ENCODE measurements around the gene SLC25A43. TPM values are rescaled to one million over a fixed set of nuclear protein-coding genes. Genes with fewer than 3 reads are reported as not detected.

Gene SLC25A43
- total and polyA plus RNA-seq, 2 experiments from 2014 or later = 8.7 to 8.9 TPM

GRCh38 chrX:119399772-119400101 is 601 bp downstream of the SLC25A43 start (continued):
- TF ChIP-seq, protein P1, sequence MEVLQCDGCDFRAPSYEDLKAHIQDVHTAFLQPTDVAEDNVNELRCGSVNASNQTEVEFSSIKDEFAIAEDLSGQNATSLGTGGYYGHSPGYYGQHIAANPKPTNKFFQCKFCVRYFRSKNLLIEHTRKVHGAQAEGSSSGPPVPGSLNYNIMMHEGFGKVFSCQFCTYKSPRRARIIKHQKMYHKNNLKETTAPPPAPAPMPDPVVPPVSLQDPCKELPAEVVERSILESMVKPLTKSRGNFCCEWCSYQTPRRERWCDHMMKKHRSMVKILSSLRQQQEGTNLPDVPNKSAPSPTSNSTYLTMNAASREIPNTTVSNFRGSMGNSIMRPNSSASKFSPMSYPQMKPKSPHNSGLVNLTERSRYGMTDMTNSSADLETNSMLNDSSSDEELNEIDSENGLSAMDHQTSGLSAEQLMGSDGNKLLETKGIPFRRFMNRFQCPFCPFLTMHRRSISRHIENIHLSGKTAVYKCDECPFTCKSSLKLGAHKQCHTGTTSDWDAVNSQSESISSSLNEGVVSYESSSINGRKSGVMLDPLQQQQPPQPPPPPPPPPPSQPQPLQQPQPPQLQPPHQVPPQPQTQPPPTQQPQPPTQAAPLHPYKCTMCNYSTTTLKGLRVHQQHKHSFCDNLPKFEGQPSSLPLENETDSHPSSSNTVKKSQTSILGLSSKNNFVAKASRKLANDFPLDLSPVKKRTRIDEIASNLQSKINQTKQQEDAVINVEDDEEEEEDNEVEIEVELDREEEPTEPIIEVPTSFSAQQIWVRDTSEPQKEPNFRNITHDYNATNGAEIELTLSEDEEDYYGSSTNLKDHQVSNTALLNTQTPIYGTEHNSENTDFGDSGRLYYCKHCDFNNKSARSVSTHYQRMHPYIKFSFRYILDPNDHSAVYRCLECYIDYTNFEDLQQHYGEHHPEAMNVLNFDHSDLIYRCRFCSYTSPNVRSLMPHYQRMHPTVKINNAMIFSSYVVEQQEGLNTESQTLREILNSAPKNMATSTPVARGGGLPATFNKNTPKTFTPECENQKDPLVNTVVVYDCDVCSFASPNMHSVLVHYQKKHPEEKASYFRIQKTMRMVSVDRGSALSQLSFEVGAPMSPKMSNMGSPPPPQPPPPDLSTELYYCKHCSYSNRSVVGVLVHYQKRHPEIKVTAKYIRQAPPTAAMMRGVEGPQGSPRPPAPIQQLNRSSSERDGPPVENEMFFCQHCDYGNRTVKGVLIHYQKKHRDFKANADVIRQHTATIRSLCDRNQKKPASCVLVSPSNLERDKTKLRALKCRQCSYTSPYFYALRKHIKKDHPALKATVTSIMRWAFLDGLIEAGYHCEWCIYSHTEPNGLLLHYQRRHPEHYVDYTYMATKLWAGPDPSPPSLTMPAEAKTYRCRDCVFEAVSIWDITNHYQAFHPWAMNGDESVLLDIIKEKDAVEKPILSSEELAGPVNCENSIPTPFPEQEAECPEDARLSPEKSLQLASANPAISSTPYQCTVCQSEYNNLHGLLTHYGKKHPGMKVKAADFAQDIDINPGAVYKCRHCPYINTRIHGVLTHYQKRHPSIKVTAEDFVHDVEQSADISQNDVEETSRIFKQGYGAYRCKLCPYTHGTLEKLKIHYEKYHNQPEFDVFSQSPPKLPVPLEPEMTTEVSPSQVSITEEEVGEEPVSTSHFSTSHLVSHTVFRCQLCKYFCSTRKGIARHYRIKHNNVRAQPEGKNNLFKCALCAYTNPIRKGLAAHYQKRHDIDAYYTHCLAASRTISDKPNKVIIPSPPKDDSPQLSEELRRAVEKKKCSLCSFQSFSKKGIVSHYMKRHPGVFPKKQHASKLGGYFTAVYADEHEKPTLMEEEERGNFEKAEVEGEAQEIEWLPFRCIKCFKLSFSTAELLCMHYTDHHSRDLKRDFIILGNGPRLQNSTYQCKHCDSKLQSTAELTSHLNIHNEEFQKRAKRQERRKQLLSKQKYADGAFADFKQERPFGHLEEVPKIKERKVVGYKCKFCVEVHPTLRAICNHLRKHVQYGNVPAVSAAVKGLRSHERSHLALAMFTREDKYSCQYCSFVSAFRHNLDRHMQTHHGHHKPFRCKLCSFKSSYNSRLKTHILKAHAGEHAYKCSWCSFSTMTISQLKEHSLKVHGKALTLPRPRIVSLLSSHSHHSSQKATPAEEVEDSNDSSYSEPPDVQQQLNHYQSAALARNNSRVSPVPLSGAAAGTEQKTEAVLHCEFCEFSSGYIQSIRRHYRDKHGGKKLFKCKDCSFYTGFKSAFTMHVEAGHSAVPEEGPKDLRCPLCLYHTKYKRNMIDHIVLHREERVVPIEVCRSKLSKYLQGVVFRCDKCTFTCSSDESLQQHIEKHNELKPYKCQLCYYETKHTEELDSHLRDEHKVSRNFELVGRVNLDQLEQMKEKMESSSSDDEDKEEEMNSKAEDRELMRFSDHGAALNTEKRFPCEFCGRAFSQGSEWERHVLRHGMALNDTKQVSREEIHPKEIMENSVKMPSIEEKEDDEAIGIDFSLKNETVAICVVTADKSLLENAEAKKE (CRISPR knock-in tag; IDR thresholded peaks at IDR 0.05) = no peak
- no peak for TF ChIP-seq CREB1 (CRISPR knock-in tag; IDR thresholded peaks at IDR 0.05; ENCODE audit: low read depth)

GRCh38 chrX:119401569-119401968 is 2.4 kb downstream of the SLC25A43 start:
- Histone ChIP-seq H3K4me1 (ENCODE audit: insufficient read depth) (0 out of 2 replicates have a peak, but pooled peaks cover 4% of the 10 kb centered on the region), H2AFZ (no peak overlapping the region), H3F3A (replicated peaks; ENCODE audit: low read depth) (no peaks in the 10 kb centered on the region), H3K9me2 (ENCODE audit: insufficient read depth) (no peaks in the 10 kb centered on the region), H3K4me2 (no peak overlapping the region), H3K27me3 (ENCODE audit: insufficient read depth) (peaks cover 11% of the 10 kb centered on the region; the same call in 1 of the 2 replicates), H3K27ac (ENCODE audit: low read depth) (no peak overlapping the region), H3K4me3 (no peak overlapping the region), H3K79me2 (replicated peaks; ENCODE audit: insufficient read depth) (no peaks in the 10 kb centered on the region), H4K20me1 (replicated peaks; ENCODE audit: insufficient read depth) (no peaks in the 10 kb centered on the region), H3K36me3 (ENCODE audit: insufficient read depth) (no peaks in the 10 kb centered on the region)
- Mint-ChIP-seq H3K9me3 (no peaks in the 10 kb centered on the region), H3K4me1 (no peaks in the 10 kb centered on the region; the same call in 2 of the 3 replicates), H3K4me3 (no peak overlapping the region), H3K27ac (no peak overlapping the region), H3K36me3 (ENCODE audit: low read depth) (no peaks in the 10 kb centered on the region), H3K27me3 (ENCODE audit: insufficient read depth, low read depth, poor library complexity) (peaks cover 3% of the 10 kb centered on the region)
- no peak for ATAC-seq
- no peak for DNase-seq (ENCODE audit: low spot score)
- TF ChIP-seq JUNB (IDR thresholded peaks at IDR 0.05; ENCODE audit: unreplicated experiment) (no peak), CREB1 (CRISPR knock-in tag; IDR thresholded peaks at IDR 0.05; ENCODE audit: low read depth) (no peak), EZH2phosphoT487 (IDR thresholded peaks at IDR 0.05; ENCODE audit: unreplicated experiment) (no peak), EZH2 (IDR thresholded peaks at IDR 0.05; ENCODE audit: low read depth, unreplicated experiment) (no peak), ZNF331 (CRISPR knock-in tag; IDR thresholded peaks at IDR 0.05; ENCODE audit: low read depth) (no peak)
- TF ChIP-seq, protein P1 (CRISPR knock-in tag; IDR thresholded peaks at IDR 0.05) = no peak
- TF ChIP-seq, protein P2, sequence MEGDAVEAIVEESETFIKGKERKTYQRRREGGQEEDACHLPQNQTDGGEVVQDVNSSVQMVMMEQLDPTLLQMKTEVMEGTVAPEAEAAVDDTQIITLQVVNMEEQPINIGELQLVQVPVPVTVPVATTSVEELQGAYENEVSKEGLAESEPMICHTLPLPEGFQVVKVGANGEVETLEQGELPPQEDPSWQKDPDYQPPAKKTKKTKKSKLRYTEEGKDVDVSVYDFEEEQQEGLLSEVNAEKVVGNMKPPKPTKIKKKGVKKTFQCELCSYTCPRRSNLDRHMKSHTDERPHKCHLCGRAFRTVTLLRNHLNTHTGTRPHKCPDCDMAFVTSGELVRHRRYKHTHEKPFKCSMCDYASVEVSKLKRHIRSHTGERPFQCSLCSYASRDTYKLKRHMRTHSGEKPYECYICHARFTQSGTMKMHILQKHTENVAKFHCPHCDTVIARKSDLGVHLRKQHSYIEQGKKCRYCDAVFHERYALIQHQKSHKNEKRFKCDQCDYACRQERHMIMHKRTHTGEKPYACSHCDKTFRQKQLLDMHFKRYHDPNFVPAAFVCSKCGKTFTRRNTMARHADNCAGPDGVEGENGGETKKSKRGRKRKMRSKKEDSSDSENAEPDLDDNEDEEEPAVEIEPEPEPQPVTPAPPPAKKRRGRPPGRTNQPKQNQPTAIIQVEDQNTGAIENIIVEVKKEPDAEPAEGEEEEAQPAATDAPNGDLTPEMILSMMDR (conservative IDR thresholded peaks at IDR 0.05; ENCODE audit: low read depth in 2 of 2) = no peak
